Measurements from ENCODE around the gene WDR33. TPM values are rescaled to one million over a fixed set of nuclear protein-coding genes. Genes with fewer than 3 reads are reported as not detected.

The WDR33 gene
- total and polyA plus RNA-seq, 4 donors = 8.2 to 37.5 (median 22.4) TPM

- TF ChIP-seq, protein P1, sequence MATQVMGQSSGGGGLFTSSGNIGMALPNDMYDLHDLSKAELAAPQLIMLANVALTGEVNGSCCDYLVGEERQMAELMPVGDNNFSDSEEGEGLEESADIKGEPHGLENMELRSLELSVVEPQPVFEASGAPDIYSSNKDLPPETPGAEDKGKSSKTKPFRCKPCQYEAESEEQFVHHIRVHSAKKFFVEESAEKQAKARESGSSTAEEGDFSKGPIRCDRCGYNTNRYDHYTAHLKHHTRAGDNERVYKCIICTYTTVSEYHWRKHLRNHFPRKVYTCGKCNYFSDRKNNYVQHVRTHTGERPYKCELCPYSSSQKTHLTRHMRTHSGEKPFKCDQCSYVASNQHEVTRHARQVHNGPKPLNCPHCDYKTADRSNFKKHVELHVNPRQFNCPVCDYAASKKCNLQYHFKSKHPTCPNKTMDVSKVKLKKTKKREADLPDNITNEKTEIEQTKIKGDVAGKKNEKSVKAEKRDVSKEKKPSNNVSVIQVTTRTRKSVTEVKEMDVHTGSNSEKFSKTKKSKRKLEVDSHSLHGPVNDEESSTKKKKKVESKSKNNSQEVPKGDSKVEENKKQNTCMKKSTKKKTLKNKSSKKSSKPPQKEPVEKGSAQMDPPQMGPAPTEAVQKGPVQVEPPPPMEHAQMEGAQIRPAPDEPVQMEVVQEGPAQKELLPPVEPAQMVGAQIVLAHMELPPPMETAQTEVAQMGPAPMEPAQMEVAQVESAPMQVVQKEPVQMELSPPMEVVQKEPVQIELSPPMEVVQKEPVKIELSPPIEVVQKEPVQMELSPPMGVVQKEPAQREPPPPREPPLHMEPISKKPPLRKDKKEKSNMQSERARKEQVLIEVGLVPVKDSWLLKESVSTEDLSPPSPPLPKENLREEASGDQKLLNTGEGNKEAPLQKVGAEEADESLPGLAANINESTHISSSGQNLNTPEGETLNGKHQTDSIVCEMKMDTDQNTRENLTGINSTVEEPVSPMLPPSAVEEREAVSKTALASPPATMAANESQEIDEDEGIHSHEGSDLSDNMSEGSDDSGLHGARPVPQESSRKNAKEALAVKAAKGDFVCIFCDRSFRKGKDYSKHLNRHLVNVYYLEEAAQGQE (IDR thresholded peaks at IDR 0.05) = no peak
Observed at GRCh38 chr2:127657232-127657595, 153.8 kb downstream of the WDR33 start (continued).

- no peak for TF ChIP-seq TAF1 (conservative IDR thresholded peaks at IDR 0.05)
- TF ChIP-seq GABPA (IDR thresholded peaks at IDR 0.05 in 1 of 2, conservative IDR thresholded peaks at IDR 0.05 in 1 of 2) = no peak
- TF ChIP-seq ZBTB33 (IDR thresholded peaks at IDR 0.05) = no peak
- no peak for TF ChIP-seq FOXA2 (IDR thresholded peaks at IDR 0.05)
- TF ChIP-seq SP1 (IDR thresholded peaks at IDR 0.05) = no peak
- TF ChIP-seq CTCF (IDR thresholded peaks at IDR 0.05; ENCODE audit: low read depth, low read length, missing input control) = no peak
- TF ChIP-seq, protein P1 (IDR thresholded peaks at IDR 0.05) = no peak
- TF ChIP-seq YY1 (IDR thresholded peaks at IDR 0.05) = no peak
- no peak for TF ChIP-seq FOXA1 (IDR thresholded peaks at IDR 0.05)
- TF ChIP-seq RXRA (IDR thresholded peaks at IDR 0.05) = no peak
- no peak for TF ChIP-seq HNF4G (IDR thresholded peaks at IDR 0.05)
- no peak for TF ChIP-seq RAD21 (IDR thresholded peaks at IDR 0.05)
- TF ChIP-seq HNF4A (conservative IDR thresholded peaks at IDR 0.05) = no peak
- TF ChIP-seq EGR1 (IDR thresholded peaks at IDR 0.05; ENCODE audit: low read depth in 2 of 2) = no peak
- 93% methylated on average over 15 of the region's 15 CpGs for WGBS
- Histone ChIP-seq H3K36me3 (ENCODE audit: control insufficient read depth in 4 of 4, insufficient read depth in 3 of 4, low read depth in 1 of 4, low read length in 3 of 4) (peaks cover 0 to 14% (median 1%) of the 10 kb centered on the region in 4 donors), H3K27me3 (ENCODE audit: control insufficient read depth in 4 of 4, insufficient read depth in 4 of 4, low read length in 3 of 4) (no peaks in the 10 kb centered on the region), H3K9ac (ENCODE audit: low read depth in 1 of 2, low read length in 2 of 2) (no peak overlapping the region), H3K9me3 (ENCODE audit: control insufficient read depth in 4 of 4, low read length in 3 of 4) (no peaks in the 10 kb centered on the region), H3K4me1 (ENCODE audit: control insufficient read depth in 4 of 4, insufficient read depth in 4 of 4, low read length in 3 of 4) (peaks cover under 1 to 9% (median 4%) of the 10 kb centered on the region in 4 donors), H3K4me3 (ENCODE audit: low read depth in 1 of 3, low read length in 3 of 3) (no peak overlapping the region), H3K27ac (ENCODE audit: low read depth in 1 of 2, low read length in 2 of 2) (no peak overlapping the region)
- no peak for DNase-seq (ENCODE audit: low spot score)
Observed at GRCh38 chr2:127656569-127657231, 154.3 kb downstream of the WDR33 start.

All from liver (tissue), 9 donors.